ENCODE measurements around the gene LGMN.

LGMN gene

DNA sequence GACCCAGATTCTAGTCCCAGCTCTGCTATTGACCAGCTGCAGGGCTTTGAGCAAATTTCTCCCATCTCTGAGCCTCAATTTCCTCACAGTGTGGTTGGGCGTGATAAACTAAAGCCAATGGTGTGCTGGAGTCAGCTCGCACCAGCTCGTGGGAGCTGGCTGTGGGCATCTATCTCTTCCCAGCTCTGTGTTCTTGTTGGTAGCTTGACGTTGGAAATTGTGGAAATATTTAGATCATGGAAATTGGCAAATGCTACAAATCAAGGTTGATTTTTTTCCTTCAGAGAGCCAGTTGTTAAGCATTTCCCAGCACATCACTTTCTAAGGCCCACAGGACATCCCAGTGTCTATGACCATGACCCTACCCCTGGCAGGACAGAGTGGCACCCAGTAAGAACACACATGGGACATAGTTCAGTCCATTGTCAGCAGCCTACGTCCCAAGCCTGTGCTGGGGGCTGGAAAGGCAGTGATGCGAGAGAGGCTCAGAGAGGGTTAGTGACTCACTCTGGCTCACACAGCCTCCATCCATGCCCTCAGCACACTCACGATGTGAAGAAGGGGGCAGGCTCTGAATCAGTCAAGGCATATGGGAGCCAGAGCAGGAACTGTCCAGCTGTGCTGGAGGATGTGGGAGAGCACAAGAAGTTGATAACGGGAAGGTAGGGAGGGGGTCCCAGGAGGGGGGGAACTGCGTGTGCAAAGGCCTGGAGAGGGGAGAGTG is 77.6 kb downstream of the LGMN start:
- TF ChIP-seq, protein P1, sequence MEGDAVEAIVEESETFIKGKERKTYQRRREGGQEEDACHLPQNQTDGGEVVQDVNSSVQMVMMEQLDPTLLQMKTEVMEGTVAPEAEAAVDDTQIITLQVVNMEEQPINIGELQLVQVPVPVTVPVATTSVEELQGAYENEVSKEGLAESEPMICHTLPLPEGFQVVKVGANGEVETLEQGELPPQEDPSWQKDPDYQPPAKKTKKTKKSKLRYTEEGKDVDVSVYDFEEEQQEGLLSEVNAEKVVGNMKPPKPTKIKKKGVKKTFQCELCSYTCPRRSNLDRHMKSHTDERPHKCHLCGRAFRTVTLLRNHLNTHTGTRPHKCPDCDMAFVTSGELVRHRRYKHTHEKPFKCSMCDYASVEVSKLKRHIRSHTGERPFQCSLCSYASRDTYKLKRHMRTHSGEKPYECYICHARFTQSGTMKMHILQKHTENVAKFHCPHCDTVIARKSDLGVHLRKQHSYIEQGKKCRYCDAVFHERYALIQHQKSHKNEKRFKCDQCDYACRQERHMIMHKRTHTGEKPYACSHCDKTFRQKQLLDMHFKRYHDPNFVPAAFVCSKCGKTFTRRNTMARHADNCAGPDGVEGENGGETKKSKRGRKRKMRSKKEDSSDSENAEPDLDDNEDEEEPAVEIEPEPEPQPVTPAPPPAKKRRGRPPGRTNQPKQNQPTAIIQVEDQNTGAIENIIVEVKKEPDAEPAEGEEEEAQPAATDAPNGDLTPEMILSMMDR (IDR thresholded peaks at IDR 0.05; ENCODE audit: insufficient read depth, low read length, missing control alignments) = no peak
- ChIA-PET CTCF (interaction anchor here (0.8 to 3.7 kb wide), 7 partner anchors 10 to 536 kb away, joined by 3 to 22 read pairs (median 6); no protein-coding TSS in a partner anchor), POLR2A (no interaction called here)
- DNase-seq (ENCODE audit: low read depth, low spot score) = no peak
- H3K4me3 ChIP-seq (ENCODE audit: low read depth, low read length) = no peak overlapping the region

DNA sequence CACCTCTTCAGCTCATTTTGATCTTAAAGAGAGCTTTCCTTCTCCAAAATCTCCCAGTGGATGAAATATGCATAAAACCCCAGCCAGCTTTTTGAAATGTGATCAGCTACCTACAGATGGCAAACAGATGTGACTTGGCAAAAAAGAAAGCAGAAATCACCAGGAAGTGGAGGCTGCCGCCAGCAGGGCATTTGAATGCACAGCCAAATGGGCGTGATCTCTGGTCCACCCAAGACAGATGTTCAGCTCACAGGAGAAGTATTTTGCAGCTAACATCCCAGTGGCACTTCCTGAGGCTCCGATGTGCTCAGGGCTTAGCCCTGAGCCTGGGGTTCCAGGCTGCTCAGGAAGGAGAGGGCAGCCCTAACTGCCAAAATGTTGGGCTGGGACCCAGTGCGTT is 78.3 kb downstream of the LGMN start:
- DNase-seq (ENCODE audit: low read depth, low spot score) = no peak
- TF ChIP-seq, protein P1 (IDR thresholded peaks at IDR 0.05; ENCODE audit: insufficient read depth, low read length, missing control alignments) = peak; percentile 23
- ChIA-PET POLR2A (no interaction called here), CTCF (interaction anchor here (0.8 to 3.7 kb wide), 7 partner anchors 10 to 535 kb away, joined by 3 to 22 read pairs (median 6); no protein-coding TSS in a partner anchor)
- H3K4me3 ChIP-seq (ENCODE audit: low read depth, low read length) = no peak overlapping the region

DNA sequence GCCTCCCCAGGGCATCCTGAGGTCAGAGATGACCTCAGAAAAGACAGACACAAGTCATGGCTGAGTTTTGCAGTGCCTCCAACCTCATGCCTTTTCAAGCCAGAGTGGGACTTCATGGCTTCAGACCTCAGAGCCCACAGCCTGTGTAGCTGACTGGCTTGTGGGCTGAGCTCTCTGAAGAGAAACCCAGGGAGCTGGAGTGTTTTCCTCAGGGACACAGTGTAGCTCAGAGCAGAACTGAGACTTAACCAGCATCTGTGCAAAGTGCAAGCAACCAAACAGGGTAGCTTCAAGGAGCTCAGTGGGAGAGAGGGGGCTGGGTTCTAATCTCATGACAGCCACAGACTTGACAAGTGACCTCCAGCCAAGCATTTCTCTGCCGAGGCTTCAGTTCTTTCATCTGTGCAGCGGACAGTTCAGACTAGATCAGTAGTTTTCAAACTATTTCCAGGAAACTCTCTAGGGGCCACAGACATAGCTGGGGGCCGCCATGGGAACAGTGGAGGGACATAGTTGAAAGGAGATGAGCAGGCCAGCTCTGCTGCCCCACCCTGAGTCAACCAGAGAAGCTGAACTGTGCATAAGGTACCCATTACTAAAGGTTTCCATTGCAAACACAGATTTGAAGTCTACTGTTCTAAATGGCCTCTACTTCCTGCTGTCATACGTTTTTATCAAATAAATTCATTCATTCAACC is 80.0 kb downstream of the LGMN start:
- TF ChIP-seq, protein P1 (IDR thresholded peaks at IDR 0.05; ENCODE audit: insufficient read depth, low read length, missing control alignments) = no peak
- CTCF ChIA-PET = interaction anchor here (0.6 to 3.7 kb wide), 11 partner anchors 12 to 533 kb away, joined by 3 to 22 read pairs (median 4); no protein-coding TSS in a partner anchor
- POLR2A ChIA-PET = no interaction called here
- no peak overlapping the region for H3K4me3 ChIP-seq (ENCODE audit: low read depth, low read length)
- DNase-seq (ENCODE audit: low read depth, low spot score) = no peak

DNA sequence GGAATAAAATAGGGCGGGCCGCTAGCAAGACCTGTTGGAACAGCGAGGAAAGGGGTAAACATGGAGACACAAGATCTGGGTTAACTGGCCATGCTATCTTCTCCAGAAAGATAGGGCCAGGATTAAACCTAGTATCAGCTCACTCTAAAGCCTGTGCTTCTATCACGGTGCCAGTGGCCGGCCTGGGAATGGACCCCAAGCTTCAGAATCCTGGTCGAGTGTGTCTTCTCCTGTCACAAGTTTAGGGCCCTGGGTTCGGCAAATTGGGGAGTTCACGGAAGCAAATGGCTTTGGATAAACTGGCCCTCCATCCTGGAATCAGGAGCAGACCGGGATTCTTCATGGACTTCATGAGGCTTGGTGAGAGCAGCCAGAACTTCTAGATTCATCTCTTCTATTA is 82.2 kb downstream of the LGMN start:
- DNase-seq (ENCODE audit: low read depth, low spot score) = no peak
- TF ChIP-seq, protein P1 (IDR thresholded peaks at IDR 0.05; ENCODE audit: insufficient read depth, low read length, missing control alignments) = no peak
- H3K4me3 ChIP-seq (ENCODE audit: low read depth, low read length) = no peak overlapping the region
- POLR2A ChIA-PET = no interaction called here
- CTCF ChIA-PET = interaction anchor here (0.8 to 3.4 kb wide), 4 partner anchors 13 to 20 kb away, joined by 3 to 11 read pairs (median 3); no protein-coding TSS in a partner anchor

DNA sequence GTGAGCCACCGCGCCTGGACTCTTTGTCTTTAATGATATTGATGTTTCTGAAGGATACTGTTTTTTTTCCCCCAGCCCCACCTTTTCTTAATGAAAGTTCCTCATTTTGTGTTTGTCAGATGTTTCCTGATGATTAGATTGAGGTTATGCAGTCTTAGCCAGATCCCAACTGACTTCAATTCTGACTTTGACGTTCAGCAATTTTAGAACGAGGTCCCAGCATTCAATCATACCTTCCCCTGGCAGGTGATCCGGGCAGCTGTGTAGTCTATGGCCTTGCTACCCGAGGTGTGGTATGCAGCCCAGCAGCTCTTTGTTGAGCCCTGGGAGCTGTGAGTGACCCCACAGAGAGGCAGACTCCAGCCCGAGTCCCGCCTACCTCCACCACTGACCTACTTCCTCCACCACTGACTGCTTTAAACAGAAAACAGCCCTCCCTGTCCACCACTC is 82.7 kb downstream of the LGMN start:
- POLR2A ChIA-PET = no interaction called here
- TF ChIP-seq, protein P1 (IDR thresholded peaks at IDR 0.05; ENCODE audit: insufficient read depth, low read length, missing control alignments) = no peak
- CTCF ChIA-PET = interaction anchor here (0.8 to 3.4 kb wide), 4 partner anchors 14 to 21 kb away, joined by 3 to 11 read pairs (median 4); no protein-coding TSS in a partner anchor
- no peak overlapping the region for H3K4me3 ChIP-seq (ENCODE audit: low read depth, low read length)
- DNase-seq (ENCODE audit: low read depth, low spot score) = no peak

DNA sequence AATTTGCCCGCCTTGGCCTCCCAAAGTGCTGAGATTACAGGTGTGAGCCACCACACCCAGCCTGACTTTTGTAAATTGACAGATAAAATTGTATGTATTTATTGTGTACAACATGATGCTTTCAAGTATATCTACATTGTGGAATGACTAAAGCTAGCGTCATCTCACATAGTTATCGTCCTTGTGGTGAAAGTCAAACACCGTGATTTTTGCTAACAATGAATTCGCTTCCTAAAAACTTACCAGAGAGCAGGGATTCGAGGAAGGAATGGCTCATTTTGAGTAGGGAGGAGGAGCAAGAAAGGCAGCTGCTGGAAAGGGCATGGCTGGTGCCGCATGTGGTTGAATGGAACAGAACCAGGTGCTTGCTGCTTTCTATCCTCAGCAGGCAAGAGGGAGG is 85.4 kb downstream of the LGMN start:
- POLR2A ChIA-PET = no interaction called here
- TF ChIP-seq, protein P1 (IDR thresholded peaks at IDR 0.05; ENCODE audit: insufficient read depth, low read length, missing control alignments) = no peak
- DNase-seq (ENCODE audit: low read depth, low spot score) = no peak
- H3K4me3 ChIP-seq (ENCODE audit: low read depth, low read length) = no peak overlapping the region
- CTCF ChIA-PET = interaction anchor here (0.8 to 0.9 kb wide), 2 partner anchors 20 to 527 kb away, joined by 3 to 4 read pairs; no protein-coding TSS in a partner anchor
